SU-DHL-6 (cell line): Measurements from ENCODE around the gene RNU6-8.

ENCODE experiments used
- H2AFZ ChIP-seq: fragments of 200-600 bp; sonication (generic); 2 replicates; pipeline ENCODE4 v1.6.1; 2014; ENCODE audit warnings: low read depth, mild to moderate bottlenecking, moderate library complexity, mixed read lengths, antibody characterized with exemption, low read length; ENCODE audit not compliant: severe bottlenecking
- H3F3A ChIP-seq: fragments of 200-600 bp; shearing (Covaris generic); 2 replicates; pipeline ENCODE4 v1.6.0; 2016; ENCODE audit warnings: antibody characterized with exemption, mild to moderate bottlenecking; ENCODE audit not compliant: insufficient read depth
- H3K27ac ChIP-seq: fragments of 200-600 bp; sonication (generic); 2 replicates; pipeline ENCODE4 v1.5.1; 2016; ENCODE audit warnings: low read depth, mild to moderate bottlenecking, low read length, moderate library complexity, mixed read lengths
- H3K27me3 ChIP-seq: fragments of 200-600 bp; sonication (generic), shearing (Covaris generic); 2 replicates; pipeline ENCODE4 v1.6.0; 2014; ENCODE audit warnings: mild to moderate bottlenecking, low read length
- H3K36me3 ChIP-seq: fragments of 200-600 bp; sonication (generic); 2 replicates; pipeline ENCODE4 v1.6.1; 2014; ENCODE audit warnings: mild to moderate bottlenecking, low read length, mixed read lengths
- H3K4me2 ChIP-seq: fragments of 300-600, 200-600 bp; shearing (Covaris generic), sonication (generic); 2 replicates; pipeline ENCODE4 v1.6.0; 2014; ENCODE audit warnings: low read length, low read depth, mild to moderate bottlenecking; ENCODE audit not compliant: poor library complexity, severe bottlenecking
- H3K4me3 ChIP-seq: fragments of 200-600 bp; sonication (generic); 2 replicates; pipeline ENCODE4 v1.5.1; 2014; ENCODE audit warnings: antibody characterized with exemption, low read length, mild to moderate bottlenecking, mixed read lengths; ENCODE audit not compliant: insufficient read depth, poor library complexity, severe bottlenecking
- H3K79me2 ChIP-seq: fragments of 200-600 bp; sonication (generic); 2 replicates; pipeline ENCODE4 v1.6.1; 2014; ENCODE audit warnings: mild to moderate bottlenecking, low read length, moderate library complexity; ENCODE audit not compliant: insufficient read depth
- H3K9ac ChIP-seq: fragments of 200-600 bp; sonication (generic); 2 replicates; pipeline ENCODE4 v1.7.0; 2014; ENCODE audit warnings: mild to moderate bottlenecking, low read length
- H3K9me2 ChIP-seq: fragments of 200-600 bp; sonication (generic); replicated peaks from 2 replicates; pipeline ENCODE4 v1.6.1; 2014; ENCODE audit warnings: low read length; ENCODE audit not compliant: insufficient read depth
- H3K9me3 ChIP-seq: fragments of 200-600 bp; sonication (generic); 2 replicates; pipeline ENCODE4 v1.6.1; 2014; ENCODE audit warnings: low read length, mixed read lengths; ENCODE audit not compliant: insufficient read depth
- H4K20me1 ChIP-seq: fragments of 200-600 bp; sonication (generic); 2 replicates; pipeline ENCODE4 v1.6.1; 2014; ENCODE audit warnings: low read depth, mild to moderate bottlenecking, antibody characterized with exemption, low read length, moderate library complexity, mixed read lengths
- CTCF ChIP-seq: fragments of 200-600 bp; sonication (generic); IDR thresholded peaks from one replicate; pipeline ENCODE4 v1.5.1; 2017; ENCODE audit warnings: antibody characterized with exemption, mild to moderate bottlenecking, low read length, moderate library complexity; ENCODE audit not compliant: insufficient read depth, poor library complexity, severe bottlenecking
- EZH2phosphoT487 ChIP-seq: fragments of 200-600 bp; sonication (generic), shearing (Covaris generic); conservative IDR thresholded peaks from 2 replicates; pipeline ENCODE4 v1.6.1; 2018; ENCODE audit warnings: mild to moderate bottlenecking, antibody characterized with exemption, low read length, moderate library complexity, mixed read lengths

RNU6-8 gene

GRCh38 chr14:32205984-32206383 is 2.9 kb upstream of the RNU6-8 start:
- Histone ChIP-seq H3K9ac (no peak overlapping the region), H3K36me3 (no peaks in the 10 kb centered on the region), H3K79me2 (no peaks in the 10 kb centered on the region), H3K27me3 (no peaks in the 10 kb centered on the region), H3K9me2 (no peaks in the 10 kb centered on the region), H4K20me1 (no peaks in the 10 kb centered on the region), H3K9me3 (no peaks in the 10 kb centered on the region), H2AFZ (no peak overlapping the region), H3F3A (peaks cover 9% of the 10 kb centered on the region), H3K4me3 (no peak overlapping the region), H3K27ac (no peak overlapping the region), H3K4me2 (no peak overlapping the region)
- TF ChIP-seq CTCF, result no peak
- no peak for TF ChIP-seq EZH2phosphoT487

GRCh38 chr14:32205554-32205953 is 2.5 kb upstream of the RNU6-8 start:
- no peaks in the 10 kb centered on the region for H3K79me2 ChIP-seq
- peaks cover 13% of the 10 kb centered on the region for H3F3A ChIP-seq
- no peaks in the 10 kb centered on the region for H3K27me3 ChIP-seq
- H3K9me3 ChIP-seq, result no peaks in the 10 kb centered on the region
- H3K9me2 ChIP-seq, result no peaks in the 10 kb centered on the region
- H3K36me3 ChIP-seq, result no peaks in the 10 kb centered on the region
- TF ChIP-seq EZH2phosphoT487 (no peak), CTCF (no peak)
- H3K27ac ChIP-seq, result no peak overlapping the region
- no peak overlapping the region for H3K4me3 ChIP-seq
- H3K4me2 ChIP-seq, result no peak overlapping the region
- no peaks in the 10 kb centered on the region for H4K20me1 ChIP-seq
- H2AFZ ChIP-seq, result no peak overlapping the region
- H3K9ac ChIP-seq, result no peak overlapping the region

GRCh38 chr14:32203928-32204357 is 874 bp upstream of the RNU6-8 start:
- Histone ChIP-seq H3K79me2 (no peaks in the 10 kb centered on the region), H3K36me3 (no peaks in the 10 kb centered on the region), H3K9ac (peak overlapping the region; percentile 49), H2AFZ (peak overlapping the region; percentile 96), H3F3A (peaks cover 20% of the 10 kb centered on the region), H3K4me3 (peak overlapping the region; percentile 49), H3K9me2 (no peaks in the 10 kb centered on the region), H3K27ac (no peak overlapping the region), H4K20me1 (no peaks in the 10 kb centered on the region), H3K4me2 (peak overlapping the region; percentile 93), H3K9me3 (no peaks in the 10 kb centered on the region), H3K27me3 (no peaks in the 10 kb centered on the region)
- TF ChIP-seq EZH2phosphoT487, result no peak
- TF ChIP-seq CTCF, result no peak

- Histone ChIP-seq H3F3A (peaks cover 20% of the 10 kb centered on the region), H3K9ac (peak overlapping the region; percentile 52; the same call in 1 of the 2 replicates), H4K20me1 (no peaks in the 10 kb centered on the region), H3K4me2 (peak overlapping the region; percentile 93), H3K27me3 (no peaks in the 10 kb centered on the region), H2AFZ (no peak overlapping the region), H3K79me2 (no peaks in the 10 kb centered on the region), H3K27ac (no peak overlapping the region), H3K9me2 (no peaks in the 10 kb centered on the region), H3K36me3 (no peaks in the 10 kb centered on the region), H3K9me3 (no peaks in the 10 kb centered on the region), H3K4me3 (peak overlapping the region; percentile 67)
- TF ChIP-seq EZH2phosphoT487, result no peak
- TF ChIP-seq CTCF, result no peak
These were observed 525 bp downstream of the RNU6-8 start for GRCh38 chr14:32202491-32202997.
